Skeletal muscle satellite cell (primary cell): ENCODE data around the gene CALD1.

ENCODE experiments used
- H3K27me3 ChIP-seq: 2 replicates; pipeline ENCODE4 v1.7.0; 2013; ENCODE audit warnings: low read length; ENCODE audit not compliant: control insufficient read depth, insufficient read depth
- H3K36me3 ChIP-seq: 2 replicates; pipeline ENCODE4 v1.7.0; 2013; ENCODE audit warnings: mild to moderate bottlenecking, control low read depth, low read length; ENCODE audit not compliant: insufficient read depth
- H3K4me1 ChIP-seq: 2 replicates; pipeline ENCODE4 v1.7.0; 2013; ENCODE audit warnings: low read length; ENCODE audit not compliant: control insufficient read depth, insufficient read depth
- H3K4me2 ChIP-seq: 2 replicates; pipeline ENCODE4 v1.7.0; 2013; ENCODE audit warnings: mild to moderate bottlenecking, low read length
- H3K4me3 ChIP-seq: 2 replicates; pipeline ENCODE4 v1.7.0; 2013; ENCODE audit warnings: low read length
- H3K9ac ChIP-seq: 2 replicates; pipeline ENCODE4 v1.7.0; 2013; ENCODE audit warnings: mild to moderate bottlenecking, low read depth, low read length, moderate library complexity
- H3K9me3 ChIP-seq: replicated peaks from 2 replicates; pipeline ENCODE4 v1.7.0; 2013; ENCODE audit warnings: mild to moderate bottlenecking, control low read depth, low read length

The CALD1 gene

GRCh38 chr7:134873253-134873652 lies 93.8 kb downstream of the CALD1 start:
- Histone ChIP-seq H3K9me3 (no peaks in the 10 kb centered on the region), H3K4me1 (peaks cover 35% of the 10 kb centered on the region), H3K27me3 (no peaks in the 10 kb centered on the region), H3K4me2 (peak overlapping the region; percentile 1), H3K9ac (no peak overlapping the region), H3K4me3 (no peak overlapping the region), H3K36me3 (peaks cover 20% of the 10 kb centered on the region)

GRCh38 chr7:134874407-134874806 lies 95.0 kb downstream of the CALD1 start:
- peaks cover 35% of the 10 kb centered on the region for H3K4me1 ChIP-seq
- H3K9me3 ChIP-seq = no peaks in the 10 kb centered on the region
- H3K36me3 ChIP-seq = peaks cover 9% of the 10 kb centered on the region
- no peaks in the 10 kb centered on the region for H3K27me3 ChIP-seq
- no peak overlapping the region for H3K4me2 ChIP-seq
- no peak overlapping the region for H3K9ac ChIP-seq
- H3K4me3 ChIP-seq = no peak overlapping the region

- H3K9ac ChIP-seq = peak overlapping the region; percentile 33
- no peaks in the 10 kb centered on the region for H3K9me3 ChIP-seq
- no peaks in the 10 kb centered on the region for H3K27me3 ChIP-seq
- peak overlapping the region; percentile 7 for H3K4me3 ChIP-seq
- peak overlapping the region; percentile 61 for H3K4me2 ChIP-seq
- peaks cover 35% of the 10 kb centered on the region for H3K4me1 ChIP-seq
- H3K36me3 ChIP-seq = no peaks in the 10 kb centered on the region
Observed at GRCh38 chr7:134875867-134876266, 96.4 kb downstream of the CALD1 start.

GRCh38 chr7:134878746-134879357 lies 99.4 kb downstream of the CALD1 start:
- Histone ChIP-seq H3K9ac (no peak overlapping the region), H3K4me2 (no peak overlapping the region), H3K4me1 (peaks cover 27% of the 10 kb centered on the region), H3K36me3 (no peaks in the 10 kb centered on the region), H3K9me3 (no peaks in the 10 kb centered on the region), H3K27me3 (no peaks in the 10 kb centered on the region), H3K4me3 (no peak overlapping the region)

GRCh38 chr7:134879815-134880475 lies 100.5 kb downstream of the CALD1 start:
- no peak overlapping the region for H3K9ac ChIP-seq
- H3K36me3 ChIP-seq = no peaks in the 10 kb centered on the region
- H3K4me3 ChIP-seq = no peak overlapping the region
- H3K27me3 ChIP-seq = no peaks in the 10 kb centered on the region
- peaks cover 16% of the 10 kb centered on the region for H3K4me1 ChIP-seq
- H3K9me3 ChIP-seq = no peaks in the 10 kb centered on the region
- H3K4me2 ChIP-seq = no peak overlapping the region

GRCh38 chr7:134882481-134882880 lies 103.0 kb downstream of the CALD1 start:
- H3K9me3 ChIP-seq = no peaks in the 10 kb centered on the region
- H3K9ac ChIP-seq = no peak overlapping the region
- peaks cover 21% of the 10 kb centered on the region for H3K4me1 ChIP-seq
- H3K4me3 ChIP-seq = no peak overlapping the region
- H3K27me3 ChIP-seq = no peaks in the 10 kb centered on the region
- H3K4me2 ChIP-seq = no peak overlapping the region
- H3K36me3 ChIP-seq = no peaks in the 10 kb centered on the region

- Histone ChIP-seq H3K4me3 (peak overlapping the region; percentile 23), H3K9ac (peak overlapping the region; percentile 54), H3K4me2 (peak overlapping the region; percentile 67), H3K36me3 (no peaks in the 10 kb centered on the region), H3K4me1 (peaks cover 32% of the 10 kb centered on the region), H3K27me3 (no peaks in the 10 kb centered on the region), H3K9me3 (no peaks in the 10 kb centered on the region)
Observed at GRCh38 chr7:134885967-134886352, 106.5 kb downstream of the CALD1 start.

- Histone ChIP-seq H3K27me3 (no peaks in the 10 kb centered on the region), H3K4me3 (peak overlapping the region; percentile 23), H3K9me3 (no peaks in the 10 kb centered on the region), H3K36me3 (no peaks in the 10 kb centered on the region), H3K4me1 (peaks cover 34% of the 10 kb centered on the region), H3K9ac (peak overlapping the region; percentile 54), H3K4me2 (peak overlapping the region; percentile 67)
Observed at GRCh38 chr7:134886353-134887057, 107.1 kb downstream of the CALD1 start.

GRCh38 chr7:134887523-134887922 lies 108.1 kb downstream of the CALD1 start:
- no peak overlapping the region for H3K4me2 ChIP-seq
- no peak overlapping the region for H3K9ac ChIP-seq
- no peaks in the 10 kb centered on the region for H3K9me3 ChIP-seq
- H3K36me3 ChIP-seq = no peaks in the 10 kb centered on the region
- peaks cover 38% of the 10 kb centered on the region for H3K4me1 ChIP-seq
- H3K4me3 ChIP-seq = no peak overlapping the region
- H3K27me3 ChIP-seq = no peaks in the 10 kb centered on the region

GRCh38 chr7:134888141-134888740 lies 108.8 kb downstream of the CALD1 start:
- Histone ChIP-seq H3K9me3 (no peaks in the 10 kb centered on the region), H3K36me3 (no peaks in the 10 kb centered on the region), H3K4me2 (no peak overlapping the region), H3K4me3 (no peak overlapping the region), H3K9ac (no peak overlapping the region), H3K4me1 (peaks cover 45% of the 10 kb centered on the region), H3K27me3 (no peaks in the 10 kb centered on the region)
